NT2/D1 (cell line): ENCODE data around the gene SLC6A11.

Experiments used
- DNase-seq: peaks from one replicate; pipeline ENCODE4 v3.0.0-alpha.2; 2011; ENCODE audit warnings: low read depth, low spot score
- H3K27me3 ChIP-seq: 2 replicates; pipeline ENCODE4 v1.6.0; 2011; ENCODE audit warnings: mild to moderate bottlenecking; ENCODE audit not compliant: insufficient read length, insufficient read depth
- H3K36me3 ChIP-seq: 2 replicates; pipeline ENCODE4 v1.6.1; 2011; ENCODE audit warnings: mild to moderate bottlenecking, low read length, mixed read lengths; ENCODE audit not compliant: insufficient read depth, insufficient read length
- H3K4me1 ChIP-seq: 2 replicates; pipeline ENCODE4 v1.5.1; 2011; ENCODE audit not compliant: insufficient read depth, insufficient read length
- H3K4me3 ChIP-seq: 2 replicates; pipeline ENCODE4 v1.5.1; 2011; ENCODE audit warnings: low read depth; ENCODE audit not compliant: insufficient read length
- H3K9ac ChIP-seq: 2 replicates; pipeline ENCODE4 v1.6.0; 2011; ENCODE audit warnings: low read depth; ENCODE audit not compliant: insufficient read length
- H3K9me3 ChIP-seq: 2 replicates; pipeline ENCODE4 v1.5.1; 2011; ENCODE audit warnings: mild to moderate bottlenecking, low read length; ENCODE audit not compliant: insufficient read depth
- SUZ12 ChIP-seq: IDR thresholded peaks from 2 replicates; pipeline ENCODE4 v1.6.1; 2011; ENCODE audit not compliant: insufficient read length, insufficient read depth; ENCODE audit errors: extremely low read depth
- YY1 ChIP-seq: IDR thresholded peaks from 2 replicates; pipeline ENCODE4 v1.6.1; 2011; ENCODE audit not compliant: insufficient read length, insufficient read depth
- ZNF274 ChIP-seq: IDR thresholded peaks from 2 replicates; pipeline ENCODE4 v1.6.1; 2011; ENCODE audit warnings: mild to moderate bottlenecking, low read depth, low read length

Gene SLC6A11

GRCh38 chr3:10981031-10981430 is 165.0 kb downstream of the SLC6A11 start:
- TF ChIP-seq ZNF274: no peak
- no peak for TF ChIP-seq SUZ12
- TF ChIP-seq YY1: no peak
- Histone ChIP-seq H3K27me3 (peaks cover 23% of the 10 kb centered on the region), H3K4me3 (no peak overlapping the region), H3K36me3 (no peaks in the 10 kb centered on the region), H3K9ac (no peak overlapping the region), H3K9me3 (no peaks in the 10 kb centered on the region), H3K4me1 (peaks cover 6% of the 10 kb centered on the region)
- DNase-seq: no peak

- Histone ChIP-seq H3K4me1 (peaks cover 6% of the 10 kb centered on the region), H3K4me3 (no peak overlapping the region), H3K27me3 (peaks cover 20% of the 10 kb centered on the region), H3K9me3 (no peaks in the 10 kb centered on the region), H3K9ac (no peak overlapping the region), H3K36me3 (no peaks in the 10 kb centered on the region)
- TF ChIP-seq SUZ12 (no peak), ZNF274 (no peak)
- no peak for DNase-seq
Observed at GRCh38 chr3:10981961-10982360, 165.9 kb downstream of the SLC6A11 start.

GRCh38 chr3:10982782-10983181 is 166.8 kb downstream of the SLC6A11 start:
- no peak for DNase-seq
- TF ChIP-seq ZNF274: no peak
- TF ChIP-seq SUZ12: no peak
- no peak for TF ChIP-seq YY1
- Histone ChIP-seq H3K4me1 (peaks cover 6% of the 10 kb centered on the region), H3K36me3 (no peaks in the 10 kb centered on the region), H3K4me3 (no peak overlapping the region), H3K9ac (no peak overlapping the region), H3K9me3 (no peaks in the 10 kb centered on the region), H3K27me3 (peaks cover 20% of the 10 kb centered on the region)

- Histone ChIP-seq H3K4me1 (peaks cover 7% of the 10 kb centered on the region), H3K27me3 (peaks cover 20% of the 10 kb centered on the region), H3K4me3 (no peak overlapping the region), H3K36me3 (no peaks in the 10 kb centered on the region), H3K9ac (no peak overlapping the region), H3K9me3 (no peaks in the 10 kb centered on the region)
- TF ChIP-seq YY1: no peak
- TF ChIP-seq SUZ12: no peak
- TF ChIP-seq ZNF274: no peak
- DNase-seq: no peak
Observed at GRCh38 chr3:10983219-10983916, 167.3 kb downstream of the SLC6A11 start.

- peaks cover 20% of the 10 kb centered on the region for H3K27me3 ChIP-seq
- H3K9me3 ChIP-seq: no peaks in the 10 kb centered on the region
- peaks cover 5% of the 10 kb centered on the region for H3K4me1 ChIP-seq
- no peaks in the 10 kb centered on the region for H3K36me3 ChIP-seq
- TF ChIP-seq SUZ12 (no peak), ZNF274 (no peak), YY1 (no peak)
- DNase-seq: no peak
- no peak overlapping the region for H3K4me3 ChIP-seq
- H3K9ac ChIP-seq: no peak overlapping the region
Observed at GRCh38 chr3:10984371-10984896, 168.4 kb downstream of the SLC6A11 start.

- DNase-seq: no peak
- peaks cover 20% of the 10 kb centered on the region for H3K27me3 ChIP-seq
- TF ChIP-seq SUZ12: no peak
- no peak for TF ChIP-seq ZNF274
- no peak for TF ChIP-seq YY1
- no peak overlapping the region for H3K9ac ChIP-seq
- peaks cover 5% of the 10 kb centered on the region for H3K4me1 ChIP-seq
- no peaks in the 10 kb centered on the region for H3K36me3 ChIP-seq
- H3K4me3 ChIP-seq: no peak overlapping the region
- H3K9me3 ChIP-seq: no peaks in the 10 kb centered on the region
Observed at GRCh38 chr3:10985181-10985580, 169.2 kb downstream of the SLC6A11 start.

GRCh38 chr3:10986592-10986991 is 170.6 kb downstream of the SLC6A11 start:
- Histone ChIP-seq H3K27me3 (peaks cover 13% of the 10 kb centered on the region), H3K9ac (no peak overlapping the region), H3K9me3 (no peaks in the 10 kb centered on the region), H3K4me1 (peaks cover 8% of the 10 kb centered on the region), H3K4me3 (no peak overlapping the region), H3K36me3 (no peaks in the 10 kb centered on the region)
- no peak for DNase-seq
- TF ChIP-seq SUZ12 (no peak), YY1 (no peak), ZNF274 (no peak)
